ENCODE results near the gene SOWAHA.

Gene SOWAHA

GRCh38 chr5:132856011-132856410, 42.9 kb downstream of the SOWAHA start:
- DNase-seq = no peak

- no peak for DNase-seq
These were observed 46.9 kb downstream of the SOWAHA start for GRCh38 chr5:132859889-132860437.

- no peak for DNase-seq
These were observed 47.6 kb downstream of the SOWAHA start for GRCh38 chr5:132860742-132861141.

- no peak for DNase-seq
These were observed 52.7 kb downstream of the SOWAHA start for GRCh38 chr5:132865668-132866341.

Measured in activated CD4-positive, alpha-beta T cell treated with anti-CD3 and anti-CD28 coated beads, Interleukin-2, Interleukin-6, amounts not matched to agents 100 ng/mL and 50 ng/mL, durations not matched to agents 16 hours and 8 hours (primary cell).